Fibroblast of lung (primary cell): ENCODE results near the gene GPR37L1. TPM values are rescaled to one million over a fixed set of nuclear protein-coding genes. Genes with fewer than 3 reads are reported as not detected.
A peak's percentile ranks its signal among the peaks of the same experiment; 100 is the strongest.

ENCODE experiments used
- DNase-seq, 2 donors: peaks; one replicate each; pipeline versions ENCODE4 v3.0.0 to v3.0.0-alpha.2; 2010; ENCODE audit warnings: low read depth in 2 of 2
- H2AFZ ChIP-seq: 2 replicates; pipeline ENCODE4 v1.5.1; 2012; ENCODE audit warnings: low read length, control low read depth, inconsistent platforms
- H3K27ac ChIP-seq: 2 replicates; pipeline ENCODE4 v1.5.1; 2011; ENCODE audit warnings: low read length, control low read depth; ENCODE audit not compliant: insufficient read depth
- H3K27me3 ChIP-seq: 2 replicates; pipeline ENCODE4 v1.5.1; 2011; ENCODE audit warnings: mild to moderate bottlenecking, low read length; ENCODE audit not compliant: control insufficient read depth, insufficient read depth
- H3K36me3 ChIP-seq: 2 replicates; pipeline ENCODE4 v1.5.1; 2011; ENCODE audit warnings: low read length; ENCODE audit not compliant: control insufficient read depth, insufficient read depth
- H3K4me1 ChIP-seq: 2 replicates; pipeline ENCODE4 v1.5.1; 2011; ENCODE audit warnings: low read length; ENCODE audit not compliant: control insufficient read depth, insufficient read depth; ENCODE audit errors: extremely low read depth
- H3K4me2 ChIP-seq: 2 replicates; pipeline ENCODE4 v1.5.1; 2011; ENCODE audit warnings: low read length, control low read depth; ENCODE audit not compliant: insufficient read depth; ENCODE audit errors: extremely low read depth
- H3K4me3 ChIP-seq, 4 experiments: fragments of 200-600 bp in 1 of 4; sonication (generic) in 1 of 4; replicated peaks in 1 of 4; 2 replicates each; pipeline ENCODE4 v1.5.1; 2011 to 2016; ENCODE audit warnings: low read length in 4 of 4, low read depth in 3 of 4, mild to moderate bottlenecking in 3 of 4, control low read depth in 2 of 4, inconsistent platforms in 1 of 4, mixed read lengths in 1 of 4; ENCODE audit not compliant: insufficient read depth in 1 of 4; ENCODE audit errors: control extremely low read depth in 1 of 4
- H3K79me2 ChIP-seq: 2 replicates; pipeline ENCODE4 v1.5.1; 2012; ENCODE audit warnings: mild to moderate bottlenecking, low read length, inconsistent platforms; ENCODE audit not compliant: control insufficient read depth, insufficient read depth
- H3K9ac ChIP-seq: 2 replicates; pipeline ENCODE4 v1.5.1; 2011; ENCODE audit warnings: mild to moderate bottlenecking, low read length, control low read depth; ENCODE audit not compliant: insufficient read depth
- H3K9me3 ChIP-seq: 2 replicates; pipeline ENCODE4 v1.5.1; 2012; ENCODE audit warnings: low read depth, low read length; ENCODE audit not compliant: control insufficient read depth, insufficient read depth
- H4K20me1 ChIP-seq: 2 replicates; pipeline ENCODE4 v1.5.1; 2011; ENCODE audit warnings: low read length; ENCODE audit not compliant: control insufficient read depth, insufficient read depth; ENCODE audit errors: extremely low read depth
- EZH2 ChIP-seq: IDR thresholded peaks from 2 replicates; pipeline ENCODE4 v1.5.1; 2012; ENCODE audit warnings: low read length, control low read depth, mild to moderate bottlenecking; ENCODE audit errors: missing control alignments
- polyA plus RNA-seq, 2 donors: library from polyadenylated mRNA; depleted of rRNA in 1 of 2; stranded (reverse) in 1 of 2; unstranded in 1 of 2; fragments of >200 nt; gene quantifications; 2 replicates each; pipeline ENCODE4 v1.2.1, GENCODE V29; 2011 to 2012; ENCODE audit warnings: missing spikeins in 1 of 2
- total RNA-seq: library from RNA; depleted of rRNA; stranded (reverse); fragments of >200 nt; gene quantifications from 2 replicates; pipeline ENCODE4 v1.2.1, GENCODE V29; 2014
- TF ChIP-seq, protein P1 (sequence below), 2 donors: IDR thresholded peaks in 1 of 2; conservative IDR thresholded peaks in 1 of 2; 1 replicate in 1 of 2; 2 replicates in 1 of 2; pipeline ENCODE4 v1.5.1; 2011 to 2012; ENCODE audit warnings: low read length in 2 of 2, control low read depth in 1 of 2, inconsistent platforms in 1 of 2, low read depth in 1 of 2, mild to moderate bottlenecking in 1 of 2

GPR37L1 gene
- total and polyA plus RNA-seq, 2 donors (not counting 1 experiment from before 2014, with no cell fraction given): not detected

DNA sequence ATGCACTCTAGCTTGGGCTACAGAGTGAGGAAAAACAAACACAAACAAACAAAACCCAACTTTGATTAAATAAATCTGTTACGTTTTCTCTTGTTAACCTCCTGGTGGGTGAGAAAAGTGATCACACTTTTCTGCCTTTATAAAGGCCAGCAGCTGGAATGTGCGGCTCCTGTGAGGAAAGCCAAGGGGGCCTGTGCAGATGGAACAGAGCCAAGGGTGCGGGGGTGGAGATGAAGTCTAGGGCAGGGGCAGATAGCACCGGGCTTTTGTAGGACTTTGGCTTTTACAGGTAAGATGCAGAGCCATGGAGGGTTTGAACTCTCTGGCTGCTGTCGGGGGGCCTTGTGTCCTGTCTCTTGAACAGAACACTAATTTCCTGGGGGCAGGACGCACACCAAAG lies 40.7 kb upstream of the GPR37L1 start:
- H4K20me1 ChIP-seq: no peaks in the 10 kb centered on the region
- DNase-seq: no peak
- H2AFZ ChIP-seq: no peak overlapping the region
- no peaks in the 10 kb centered on the region for H3K79me2 ChIP-seq
- H3K4me2 ChIP-seq: no peak overlapping the region
- H3K9me3 ChIP-seq: no peaks in the 10 kb centered on the region
- H3K4me1 ChIP-seq: peaks cover 1% of the 10 kb centered on the region
- no peak overlapping the region for H3K9ac ChIP-seq
- no peak overlapping the region for H3K27ac ChIP-seq
- no peaks in the 10 kb centered on the region for H3K36me3 ChIP-seq
- no peak for TF ChIP-seq EZH2
- TF ChIP-seq, protein P1, sequence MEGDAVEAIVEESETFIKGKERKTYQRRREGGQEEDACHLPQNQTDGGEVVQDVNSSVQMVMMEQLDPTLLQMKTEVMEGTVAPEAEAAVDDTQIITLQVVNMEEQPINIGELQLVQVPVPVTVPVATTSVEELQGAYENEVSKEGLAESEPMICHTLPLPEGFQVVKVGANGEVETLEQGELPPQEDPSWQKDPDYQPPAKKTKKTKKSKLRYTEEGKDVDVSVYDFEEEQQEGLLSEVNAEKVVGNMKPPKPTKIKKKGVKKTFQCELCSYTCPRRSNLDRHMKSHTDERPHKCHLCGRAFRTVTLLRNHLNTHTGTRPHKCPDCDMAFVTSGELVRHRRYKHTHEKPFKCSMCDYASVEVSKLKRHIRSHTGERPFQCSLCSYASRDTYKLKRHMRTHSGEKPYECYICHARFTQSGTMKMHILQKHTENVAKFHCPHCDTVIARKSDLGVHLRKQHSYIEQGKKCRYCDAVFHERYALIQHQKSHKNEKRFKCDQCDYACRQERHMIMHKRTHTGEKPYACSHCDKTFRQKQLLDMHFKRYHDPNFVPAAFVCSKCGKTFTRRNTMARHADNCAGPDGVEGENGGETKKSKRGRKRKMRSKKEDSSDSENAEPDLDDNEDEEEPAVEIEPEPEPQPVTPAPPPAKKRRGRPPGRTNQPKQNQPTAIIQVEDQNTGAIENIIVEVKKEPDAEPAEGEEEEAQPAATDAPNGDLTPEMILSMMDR (conservative IDR thresholded peaks at IDR 0.05 in 1 of 2, IDR thresholded peaks at IDR 0.05 in 1 of 2; ENCODE audit: low read depth in 1 of 2, low read length in 2 of 2): no peak
- H3K27me3 ChIP-seq: no peaks in the 10 kb centered on the region
- H3K4me3 ChIP-seq: no peak overlapping the region

DNA sequence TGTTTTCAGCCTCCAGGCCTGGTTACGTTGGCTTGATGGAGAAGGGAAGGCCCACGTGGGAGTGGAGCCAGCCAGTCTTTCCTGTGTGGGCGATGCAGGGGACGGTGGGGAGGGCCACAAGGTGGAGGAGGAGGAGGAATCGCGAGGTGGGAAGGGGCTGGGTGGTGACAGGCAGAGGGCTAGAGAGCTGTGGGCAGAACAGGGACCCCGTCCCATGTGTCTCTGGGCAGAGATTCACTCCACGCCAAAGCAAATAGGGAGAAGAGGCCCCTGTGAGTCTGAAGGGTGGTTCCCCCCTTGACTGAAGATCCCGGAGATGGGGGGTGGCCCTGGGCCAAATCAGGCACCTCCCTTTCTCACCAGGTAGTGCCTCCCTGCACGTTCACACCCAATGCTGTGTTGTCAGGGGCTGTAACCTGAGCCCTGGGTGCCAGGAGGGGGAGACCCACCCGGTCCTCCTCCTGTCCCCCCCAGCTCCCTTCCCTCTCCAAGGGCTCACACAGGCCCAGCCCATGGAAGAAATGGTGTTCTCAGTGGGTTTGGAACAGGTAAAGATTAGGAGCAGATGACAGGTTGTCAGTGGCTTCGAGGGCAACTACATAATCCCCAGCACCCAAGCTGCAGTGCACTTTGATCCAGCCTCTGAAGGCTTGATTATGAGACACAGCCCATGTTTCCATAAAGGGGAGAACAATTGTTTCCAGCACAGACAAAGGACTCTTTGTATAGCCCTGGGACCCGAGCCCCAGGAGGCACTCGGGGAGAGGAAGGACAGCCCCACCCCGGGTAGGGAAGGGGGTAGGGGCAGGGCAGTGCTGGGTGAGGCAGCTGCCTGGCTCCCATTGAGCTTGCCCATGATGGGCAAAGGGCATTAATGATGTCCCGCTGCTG lies 37.7 kb upstream of the GPR37L1 start:
- Histone ChIP-seq H4K20me1 (no peaks in the 10 kb centered on the region), H3K27me3 (peaks cover 4% of the 10 kb centered on the region), H3K9me3 (no peaks in the 10 kb centered on the region), H3K4me1 (no peaks in the 10 kb centered on the region), H3K4me2 (no peak overlapping the region), H3K4me3 (no peak overlapping the region), H3K9ac (no peak overlapping the region), H3K27ac (no peak overlapping the region), H2AFZ (no peak overlapping the region), H3K36me3 (no peaks in the 10 kb centered on the region), H3K79me2 (no peaks in the 10 kb centered on the region)
- no peak for TF ChIP-seq EZH2
- TF ChIP-seq, protein P1 (conservative IDR thresholded peaks at IDR 0.05 in 1 of 2, IDR thresholded peaks at IDR 0.05 in 1 of 2; ENCODE audit: low read depth in 1 of 2, low read length in 2 of 2): no peak
- DNase-seq: no peak

DNA sequence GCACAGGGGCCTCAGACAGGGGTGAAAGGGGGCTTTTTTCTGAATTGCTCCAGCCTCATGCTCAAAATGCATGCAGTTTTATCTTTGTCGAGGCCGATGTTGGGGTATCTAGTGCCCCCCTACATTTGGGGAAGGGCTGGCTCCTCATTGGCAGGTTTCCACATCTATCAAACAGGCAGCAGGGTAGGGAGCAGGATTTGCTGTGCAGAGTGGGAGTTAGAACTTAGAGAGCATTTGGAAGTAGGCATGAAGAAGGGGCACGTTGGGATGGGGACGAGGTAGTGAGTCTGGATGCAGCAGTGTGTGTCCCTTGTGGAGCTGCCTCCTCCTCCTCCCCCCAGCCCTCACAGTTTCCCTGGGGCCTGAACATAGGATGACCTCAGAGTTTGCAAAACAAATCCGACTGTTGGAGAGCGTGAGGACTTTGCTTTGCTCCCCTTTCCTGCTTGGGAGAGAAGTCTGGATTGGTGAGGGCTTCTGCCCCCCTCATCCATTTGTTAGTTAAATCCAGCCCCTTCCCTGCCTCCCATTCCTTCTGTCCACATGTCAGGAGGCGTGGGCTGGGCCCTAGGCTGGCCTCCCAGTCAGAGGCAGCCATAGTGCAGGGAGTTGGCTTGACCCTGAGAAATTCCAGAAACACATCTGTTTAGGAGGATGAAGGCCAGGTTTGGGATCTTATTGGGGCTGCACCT lies 36.9 kb upstream of the GPR37L1 start:
- Histone ChIP-seq H3K36me3 (no peaks in the 10 kb centered on the region), H3K9ac (no peak overlapping the region), H3K4me3 (no peak overlapping the region), H4K20me1 (no peaks in the 10 kb centered on the region), H3K4me2 (no peak overlapping the region), H3K4me1 (no peaks in the 10 kb centered on the region), H3K9me3 (no peaks in the 10 kb centered on the region), H3K27me3 (peaks cover 4% of the 10 kb centered on the region), H3K27ac (no peak overlapping the region), H2AFZ (no peak overlapping the region), H3K79me2 (no peaks in the 10 kb centered on the region)
- TF ChIP-seq, protein P1 (conservative IDR thresholded peaks at IDR 0.05 in 1 of 2, IDR thresholded peaks at IDR 0.05 in 1 of 2; ENCODE audit: low read depth in 1 of 2, low read length in 2 of 2): no peak
- TF ChIP-seq EZH2: peak; percentile 16
- peak in 1 of 2 donors; percentile 10 for DNase-seq
